Mammary epithelial cell (primary cell): ENCODE results near the gene P2RX7.

ENCODE experiments used
- EZH2 ChIP-seq: IDR thresholded peaks from 2 replicates; pipeline ENCODE4 v1.6.1; 2012; ENCODE audit warnings: low read length, inconsistent platforms, borderline replicate concordance
- TF ChIP-seq, protein P1 (sequence below), 2 donors: IDR thresholded peaks in 1 of 2; conservative IDR thresholded peaks in 1 of 2; 2 replicates each; pipeline ENCODE4 v1.5.1; 2011 to 2012; ENCODE audit warnings: inconsistent platforms in 2 of 2, low read length in 2 of 2, mild to moderate bottlenecking in 2 of 2, control low read depth in 1 of 2, low read depth in 1 of 2; ENCODE audit not compliant: insufficient read depth in 1 of 2; ENCODE audit errors: extremely low read depth in 1 of 2

DNA sequence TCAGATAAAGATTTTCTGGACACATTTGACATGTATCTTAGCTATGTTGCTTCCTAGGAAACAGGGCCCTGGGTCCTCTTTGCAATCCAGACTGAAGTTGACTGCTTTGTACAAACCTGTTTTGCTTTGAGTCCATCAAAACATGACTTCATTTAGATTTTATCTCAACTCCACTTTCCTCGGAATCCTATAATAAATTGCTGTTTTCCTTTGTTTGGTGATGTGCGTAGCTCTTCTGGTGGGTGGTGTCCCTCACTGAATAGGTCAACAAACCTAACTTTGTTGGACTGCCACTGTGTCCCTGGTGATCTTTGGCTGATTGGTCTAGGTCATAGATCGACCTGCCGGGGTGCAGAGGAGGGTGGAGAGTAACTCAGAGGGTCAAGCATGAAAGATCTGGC, 735 bp upstream of the P2RX7 start:
- no peak for TF ChIP-seq EZH2
- TF ChIP-seq, protein P1, sequence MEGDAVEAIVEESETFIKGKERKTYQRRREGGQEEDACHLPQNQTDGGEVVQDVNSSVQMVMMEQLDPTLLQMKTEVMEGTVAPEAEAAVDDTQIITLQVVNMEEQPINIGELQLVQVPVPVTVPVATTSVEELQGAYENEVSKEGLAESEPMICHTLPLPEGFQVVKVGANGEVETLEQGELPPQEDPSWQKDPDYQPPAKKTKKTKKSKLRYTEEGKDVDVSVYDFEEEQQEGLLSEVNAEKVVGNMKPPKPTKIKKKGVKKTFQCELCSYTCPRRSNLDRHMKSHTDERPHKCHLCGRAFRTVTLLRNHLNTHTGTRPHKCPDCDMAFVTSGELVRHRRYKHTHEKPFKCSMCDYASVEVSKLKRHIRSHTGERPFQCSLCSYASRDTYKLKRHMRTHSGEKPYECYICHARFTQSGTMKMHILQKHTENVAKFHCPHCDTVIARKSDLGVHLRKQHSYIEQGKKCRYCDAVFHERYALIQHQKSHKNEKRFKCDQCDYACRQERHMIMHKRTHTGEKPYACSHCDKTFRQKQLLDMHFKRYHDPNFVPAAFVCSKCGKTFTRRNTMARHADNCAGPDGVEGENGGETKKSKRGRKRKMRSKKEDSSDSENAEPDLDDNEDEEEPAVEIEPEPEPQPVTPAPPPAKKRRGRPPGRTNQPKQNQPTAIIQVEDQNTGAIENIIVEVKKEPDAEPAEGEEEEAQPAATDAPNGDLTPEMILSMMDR (conservative IDR thresholded peaks at IDR 0.05 in 1 of 2, IDR thresholded peaks at IDR 0.05 in 1 of 2; ENCODE audit: extremely low read depth in 1 of 2, insufficient read depth in 1 of 2, low read depth in 1 of 2, low read length in 2 of 2): no peak
